Measurements from ENCODE around the gene TTC27. TPM values are rescaled to one million over a fixed set of nuclear protein-coding genes. Genes with fewer than 3 reads are reported as not detected.

The TTC27 gene
- total RNA-seq, 4 donors from 2014 or later = 10.4 to 13.9 (median 11.6) TPM

DNA sequence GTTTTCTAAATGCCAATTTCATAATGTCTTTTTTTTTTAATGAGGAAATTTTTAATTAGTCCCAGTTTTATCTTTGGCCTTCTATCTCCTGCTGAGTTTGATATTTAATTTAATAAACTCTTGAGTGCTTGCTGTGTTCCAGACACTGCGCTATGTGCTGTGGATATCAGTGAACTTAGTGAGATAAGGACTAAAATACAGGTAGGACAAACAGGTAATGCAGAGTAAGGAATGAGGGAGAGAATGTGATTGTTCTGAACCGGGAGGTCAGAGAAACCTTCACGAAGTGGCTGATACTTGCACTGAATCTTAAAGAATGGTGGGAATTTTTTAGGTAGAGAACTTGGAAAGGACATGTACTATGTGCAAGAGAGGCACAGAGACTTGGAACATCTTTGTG is 28.2 kb downstream of the TTC27 start:
- Histone ChIP-seq H3K9me3 (no peaks in the 10 kb centered on the region), H3K36me3 (peaks cover 0 to 42% of the 10 kb centered on the region in 2 donors), H3K4me1 (peaks cover 0 to 12% (median 0%) of the 10 kb centered on the region in 3 donors), H3K4me3 (no peak overlapping the region), H3K27me3 (no peaks in the 10 kb centered on the region), H3K27ac (no peak overlapping the region)
- 92 to 100% methylated on average over 1 to 3 of the region's 3 CpGs for WGBS, 2 donors (ENCODE audit: low coverage in 1 of 2)
- ATAC-seq = no peak
- TF ChIP-seq CTCF (IDR thresholded peaks at IDR 0.05) (no peak), POLR2AphosphoS5 (IDR thresholded peaks at IDR 0.05) (no peak), POLR2A (IDR thresholded peaks at IDR 0.05) (no peak)

- no peaks in the 10 kb centered on the region for H3K27me3 ChIP-seq
- TF ChIP-seq POLR2AphosphoS5 (IDR thresholded peaks at IDR 0.05) (no peak), CTCF (IDR thresholded peaks at IDR 0.05) (no peak), POLR2A (IDR thresholded peaks at IDR 0.05) (no peak), EP300 (IDR thresholded peaks at IDR 0.05) (no peak)
- WGBS, 2 donors (ENCODE audit: low coverage in 1 of 2) = 99 to 100% methylated on average over 1 to 8 of the region's 8 CpGs
- ATAC-seq = no peak
- no peak overlapping the region for H3K4me3 ChIP-seq
- H3K4me1 ChIP-seq = no peaks in the 10 kb centered on the region
- H3K9me3 ChIP-seq = no peaks in the 10 kb centered on the region
- no peak overlapping the region for H3K27ac ChIP-seq
- peaks cover 0 to 49% of the 10 kb centered on the region in 2 donors for H3K36me3 ChIP-seq
Observed at GRCh38 chr2:32663864-32664263, 36.0 kb downstream of the TTC27 start.

- WGBS, 2 donors (ENCODE audit: low coverage in 1 of 2) = 75 to 95% methylated on average over 1 of the region's 1 CpG
- H3K4me1 ChIP-seq = no peaks in the 10 kb centered on the region
- no peak for ATAC-seq
- TF ChIP-seq POLR2A (IDR thresholded peaks at IDR 0.05) (no peak), POLR2AphosphoS5 (IDR thresholded peaks at IDR 0.05) (no peak)
- no peak overlapping the region for H3K27ac ChIP-seq
- H3K4me3 ChIP-seq = no peak overlapping the region
- no peaks in the 10 kb centered on the region for H3K9me3 ChIP-seq
- no peaks in the 10 kb centered on the region for H3K27me3 ChIP-seq
- H3K36me3 ChIP-seq = peaks cover 0 to 52% of the 10 kb centered on the region in 2 donors
Observed at GRCh38 chr2:32666704-32667103, 38.9 kb downstream of the TTC27 start.

GRCh38 chr2:32668254-32668653 is 40.4 kb downstream of the TTC27 start:
- H3K27me3 ChIP-seq = no peaks in the 10 kb centered on the region
- H3K27ac ChIP-seq = no peak overlapping the region
- H3K9me3 ChIP-seq = no peaks in the 10 kb centered on the region
- TF ChIP-seq EP300 (IDR thresholded peaks at IDR 0.05) (no peak), POLR2AphosphoS5 (IDR thresholded peaks at IDR 0.05) (no peak), CTCF (IDR thresholded peaks at IDR 0.05) (no peak), POLR2A (IDR thresholded peaks at IDR 0.05) (no peak)
- H3K4me3 ChIP-seq = no peak overlapping the region
- H3K4me1 ChIP-seq = no peaks in the 10 kb centered on the region
- peaks cover 0 to 66% of the 10 kb centered on the region in 2 donors for H3K36me3 ChIP-seq
- ATAC-seq = no peak
- 94% methylated on average over 1 of the region's 1 CpG; no CpG with 5 or more reads in 1 of the 2 donors for whole genome bisulfite sequencing, 2 donors (ENCODE audit: low coverage in 1 of 2)

DNA sequence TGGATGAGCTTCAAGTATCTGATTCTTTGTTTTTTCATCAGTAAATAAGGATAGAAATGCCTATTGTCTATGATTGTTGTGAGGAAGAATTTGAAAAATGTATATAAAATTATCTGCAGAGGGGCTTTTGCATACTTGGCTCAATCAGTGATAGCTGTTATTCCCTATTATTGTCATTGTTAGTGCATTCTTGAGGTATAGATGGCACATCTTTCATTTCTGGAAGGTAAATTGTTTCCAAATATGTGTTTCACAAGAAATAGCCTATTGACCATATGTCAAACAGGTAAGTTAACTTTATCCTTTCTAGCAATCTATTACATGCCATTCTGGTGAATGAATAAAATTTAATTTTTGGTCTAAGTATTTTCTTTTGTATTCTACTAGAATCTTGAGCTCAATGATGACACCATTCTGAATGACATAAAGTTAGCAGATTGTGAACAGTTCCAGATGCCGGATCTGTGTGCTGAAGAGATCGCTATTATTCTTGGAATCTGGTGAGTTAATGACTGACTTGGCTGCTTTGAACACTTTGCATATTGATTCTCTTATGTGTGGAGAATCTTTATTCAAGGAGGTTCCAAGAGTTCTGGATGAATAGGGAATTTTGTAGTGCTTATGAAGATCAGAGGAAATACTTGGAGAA is 44.2 kb downstream of the TTC27 start:
- ATAC-seq = no peak
- peaks cover 0 to 67% of the 10 kb centered on the region in 2 donors for H3K36me3 ChIP-seq
- H3K27me3 ChIP-seq = no peaks in the 10 kb centered on the region
- no peaks in the 10 kb centered on the region for H3K9me3 ChIP-seq
- H3K4me1 ChIP-seq = no peaks in the 10 kb centered on the region
- TF ChIP-seq CTCF (IDR thresholded peaks at IDR 0.05) (no peak), EP300 (IDR thresholded peaks at IDR 0.05) (no peak), POLR2A (IDR thresholded peaks at IDR 0.05) (no peak), POLR2AphosphoS5 (IDR thresholded peaks at IDR 0.05) (no peak)
- WGBS, 2 donors (ENCODE audit: low coverage in 1 of 2) = 84 to 92% methylated on average over 2 of the region's 2 CpGs
- no peak overlapping the region for H3K4me3 ChIP-seq
- no peak overlapping the region for H3K27ac ChIP-seq
